B cell (primary cell): ENCODE results near the gene C13orf42.

Source experiments
- CTCF ChIP-seq: fragments of 200-600 bp; IDR thresholded peaks from one replicate; pipeline ENCODE4 v1.8.0; 2022; ENCODE audit warnings: antibody characterized with exemption, mild to moderate bottlenecking
- EZH2 ChIP-seq: IDR thresholded peaks from 2 replicates; pipeline ENCODE4 v1.6.1; 2012; ENCODE audit warnings: borderline replicate concordance, low read depth, mild to moderate bottlenecking, moderate library complexity, low read length; ENCODE audit not compliant: insufficient read depth, poor library complexity, severe bottlenecking

GRCh38 chr13:51156648-51157047 lies 45.6 kb upstream of the C13orf42 start:
- TF ChIP-seq CTCF = no peak
- TF ChIP-seq EZH2 = no peak
